Astrocyte (in vitro differentiated cells and primary cell): Measurements from ENCODE around the gene AMH.

ENCODE experiments used
- CTCF ChIP-seq: IDR thresholded peaks from 2 replicates; pipeline ENCODE4 v1.5.1; 2011; ENCODE audit warnings: low read depth, mild to moderate bottlenecking, inconsistent platforms, low read length, moderate library complexity; ENCODE audit not compliant: insufficient read depth
- EZH2 ChIP-seq: IDR thresholded peaks from 2 replicates; pipeline ENCODE4 v1.6.1; 2012; ENCODE audit warnings: mild to moderate bottlenecking, low read length, inconsistent platforms; ENCODE audit not compliant: insufficient read depth

GRCh38 chr19:2234996-2235380 is 14.1 kb upstream of the AMH start:
- TF ChIP-seq EZH2 (no peak), CTCF (no peak)
